SH-SY5Y (cell line): ENCODE measurements around the gene C3orf38.

Experiments
- GATA2 ChIP-seq: IDR thresholded peaks from 2 replicates; pipeline ENCODE4 v1.6.1; 2011; ENCODE audit warnings: mild to moderate bottlenecking, low read depth, low read length
- GATA3 ChIP-seq: IDR thresholded peaks from 2 replicates; pipeline ENCODE4 v1.6.1; 2011; ENCODE audit warnings: low read depth, mild to moderate bottlenecking, low read length, moderate library complexity

The C3orf38 gene

GRCh38 chr3:88147261-88147660, 2.5 kb upstream of the C3orf38 start:
- no peak for TF ChIP-seq GATA3
- no peak for TF ChIP-seq GATA2

GRCh38 chr3:88148651-88149050, 1.1 kb upstream of the C3orf38 start:
- no peak for TF ChIP-seq GATA3
- no peak for TF ChIP-seq GATA2

- no peak for TF ChIP-seq GATA2
- TF ChIP-seq GATA3 = no peak
Measured at GRCh38 chr3:88149101-88149508, 654 bp upstream of the C3orf38 start.

GRCh38 chr3:88150371-88150770, 612 bp downstream of the C3orf38 start:
- TF ChIP-seq GATA3 (no peak), GATA2 (no peak)

GRCh38 chr3:88150806-88151205, 1.0 kb downstream of the C3orf38 start:
- TF ChIP-seq GATA3 (no peak), GATA2 (no peak)

GRCh38 chr3:88151358-88151757, 1.6 kb downstream of the C3orf38 start:
- TF ChIP-seq GATA2 (no peak), GATA3 (no peak)

- TF ChIP-seq GATA2 = no peak
- TF ChIP-seq GATA3 = no peak
Measured at GRCh38 chr3:88152841-88153240, 3.1 kb downstream of the C3orf38 start.

- no peak for TF ChIP-seq GATA2
- no peak for TF ChIP-seq GATA3
Measured at GRCh38 chr3:88166419-88166971, 16.7 kb downstream of the C3orf38 start.

- TF ChIP-seq GATA3 = no peak
- no peak for TF ChIP-seq GATA2
Measured at GRCh38 chr3:88167173-88167572, 17.4 kb downstream of the C3orf38 start.

GRCh38 chr3:88167704-88168103, 17.9 kb downstream of the C3orf38 start:
- no peak for TF ChIP-seq GATA3
- TF ChIP-seq GATA2 = no peak

- TF ChIP-seq GATA3 = no peak
- no peak for TF ChIP-seq GATA2
Measured at GRCh38 chr3:88168171-88168570, 18.4 kb downstream of the C3orf38 start.

GRCh38 chr3:88180398-88180999, 30.7 kb downstream of the C3orf38 start:
- no peak for TF ChIP-seq GATA3
- TF ChIP-seq GATA2 = no peak

- TF ChIP-seq GATA2 = no peak
- TF ChIP-seq GATA3 = no peak
Measured at GRCh38 chr3:88188436-88188835, 38.7 kb downstream of the C3orf38 start.

GRCh38 chr3:88189361-88189810, 39.6 kb downstream of the C3orf38 start:
- TF ChIP-seq GATA3 (no peak), GATA2 (no peak)

- TF ChIP-seq GATA2 (no peak), GATA3 (no peak)
Measured at GRCh38 chr3:88191872-88192409, 42.2 kb downstream of the C3orf38 start.
